ENCODE results near the gene PRG2.
"Not testable (repeated sequence)": the region's sequence is repeated elsewhere in the genome, so short reads cannot be mapped to it uniquely, and the experiment has no call there.

Gene PRG2

DNA sequence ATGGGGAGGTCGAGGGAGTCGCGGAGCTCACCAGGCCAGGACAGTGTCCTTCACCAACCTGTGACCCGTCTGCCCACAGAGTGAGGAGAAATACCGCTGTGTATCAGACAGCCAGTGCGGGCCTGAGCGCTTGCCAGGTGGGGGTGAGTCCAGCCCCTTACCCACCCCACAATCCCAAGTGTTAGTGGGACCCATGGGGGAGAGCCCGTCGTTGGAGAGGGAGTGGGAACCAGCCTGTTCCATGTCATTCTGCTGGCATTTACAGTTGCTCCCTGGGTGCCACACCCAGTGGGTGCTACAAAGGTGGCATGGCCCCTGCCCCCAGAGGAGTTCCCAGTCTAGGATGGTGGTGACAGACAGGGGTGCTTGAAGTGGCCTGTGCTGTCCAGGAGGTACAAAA lies 43.1 kb downstream of the PRG2 start:
- no peak for DNase-seq (ENCODE audit: low read depth)

DNA sequence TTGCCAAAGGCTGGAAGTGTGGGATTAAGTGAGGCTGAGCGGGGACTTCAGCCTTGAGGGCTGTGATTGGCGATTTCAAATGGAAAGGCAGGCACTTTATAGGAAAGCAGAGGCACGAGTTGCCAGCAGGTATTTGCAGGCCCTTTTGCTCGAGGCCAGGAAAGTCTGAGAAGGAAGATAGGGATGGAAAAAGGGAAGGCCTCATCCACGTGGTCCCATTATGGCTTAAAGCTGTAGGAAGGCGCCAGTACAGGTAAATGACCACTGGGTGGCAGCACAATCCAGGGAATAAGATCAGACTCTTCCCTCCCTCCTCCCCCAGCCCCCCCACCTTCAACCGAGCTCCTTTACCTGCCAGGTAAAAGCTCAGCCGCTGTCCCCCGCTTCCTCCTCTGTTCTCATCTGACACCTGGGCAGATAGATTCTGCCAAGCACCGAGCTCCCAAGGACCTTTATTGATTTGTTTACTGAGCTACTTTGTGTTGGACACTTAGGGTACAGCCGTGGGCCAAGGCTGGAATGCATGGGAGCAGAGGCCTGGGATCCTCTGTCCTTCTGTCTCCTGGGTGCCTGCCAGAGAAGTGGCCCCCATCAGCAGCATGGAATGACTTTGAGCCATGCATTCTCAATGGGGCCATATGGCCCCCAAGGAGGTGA lies 44.8 kb downstream of the PRG2 start:
- peak; percentile 53 for DNase-seq (ENCODE audit: low read depth)

DNA sequence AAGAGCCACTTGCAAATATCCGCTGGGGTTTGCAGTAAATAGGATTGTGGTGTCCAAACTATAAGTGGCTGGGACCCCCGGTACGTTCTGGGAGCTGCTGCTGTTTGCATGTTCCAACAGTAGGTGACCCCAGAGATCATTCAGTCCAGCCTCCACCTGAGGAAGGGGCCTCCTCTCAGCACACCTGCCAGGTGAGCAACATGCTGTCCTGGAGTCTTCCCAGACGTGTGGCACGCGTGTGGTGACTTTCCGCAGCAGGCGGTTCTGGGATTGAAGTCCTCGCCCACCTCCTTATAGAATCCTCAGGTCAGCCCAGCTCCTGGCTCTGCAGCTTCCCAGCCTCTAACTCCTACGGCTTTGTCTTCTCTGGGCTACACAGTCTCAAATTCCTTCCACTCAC lies 45.6 kb downstream of the PRG2 start:
- DNase-seq (ENCODE audit: low read depth): no peak

DNA sequence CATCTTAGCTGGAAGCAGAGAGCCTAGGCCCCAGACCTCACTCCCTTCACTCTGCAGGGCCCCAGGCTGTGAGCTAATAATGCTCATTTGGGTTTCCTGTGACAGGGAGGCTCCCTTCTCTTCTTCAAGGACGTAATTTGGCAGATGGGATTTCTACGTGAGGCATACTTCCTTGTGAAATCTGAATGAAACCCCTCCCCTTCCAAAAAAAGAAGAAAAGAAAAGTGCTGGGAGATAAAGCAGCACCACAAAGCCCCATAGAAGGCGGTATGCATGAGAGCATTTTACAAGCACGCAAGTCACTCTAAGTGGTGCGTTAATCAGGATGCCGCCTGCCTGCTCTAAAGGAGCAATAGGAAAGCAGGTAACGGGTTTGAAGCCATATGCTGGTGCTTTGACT lies 46.6 kb downstream of the PRG2 start:
- DNase-seq (ENCODE audit: low read depth): no peak

DNA sequence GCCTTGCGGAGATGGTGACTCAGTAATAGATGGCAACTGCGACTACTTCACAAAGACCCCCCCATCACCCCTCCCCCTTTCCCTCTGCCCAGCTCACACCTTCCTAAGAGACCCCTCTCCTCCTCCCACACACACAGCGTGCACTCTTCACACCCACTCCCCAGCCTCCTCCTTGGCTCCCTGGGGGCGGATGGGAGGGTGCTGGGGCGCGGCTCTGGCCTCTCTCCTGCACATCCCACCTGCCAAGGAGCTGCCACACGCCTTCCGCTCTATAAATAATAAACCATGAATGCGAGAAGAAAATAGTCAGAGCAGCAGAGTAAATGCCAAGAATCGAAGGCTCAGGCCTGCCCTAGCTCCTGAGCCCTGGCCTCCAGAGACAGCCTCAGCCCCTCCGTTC lies 47.7 kb downstream of the PRG2 start:
- DNase-seq (ENCODE audit: low read depth): no peak

DNA sequence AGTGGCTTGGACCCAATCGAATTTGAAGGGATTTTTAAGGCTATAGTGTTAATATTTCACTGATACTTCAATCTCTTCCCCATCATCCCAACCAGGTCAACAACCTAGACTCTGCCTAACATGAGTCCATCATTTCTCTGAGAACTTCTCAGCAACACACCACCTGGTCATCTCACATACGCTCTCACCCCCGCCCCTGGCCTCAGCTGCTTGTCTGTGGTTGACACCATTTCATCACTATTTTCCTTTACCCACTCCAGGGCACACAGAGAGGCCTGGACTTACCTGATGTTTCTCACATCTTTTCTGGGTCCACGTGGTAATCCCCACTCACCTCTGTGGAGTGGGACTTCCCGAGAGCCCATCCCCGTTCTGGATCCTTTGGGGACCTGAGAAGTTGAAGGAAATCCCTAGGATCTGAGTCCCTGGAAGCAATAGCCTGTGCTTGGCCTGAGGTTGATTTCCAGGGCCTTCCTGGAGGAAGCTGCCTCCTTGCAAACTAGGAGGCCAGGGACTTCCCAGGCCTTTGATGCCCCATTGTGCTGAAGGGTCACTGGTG lies 49.1 kb downstream of the PRG2 start:
- DNase-seq (ENCODE audit: low read depth): no peak

DNA sequence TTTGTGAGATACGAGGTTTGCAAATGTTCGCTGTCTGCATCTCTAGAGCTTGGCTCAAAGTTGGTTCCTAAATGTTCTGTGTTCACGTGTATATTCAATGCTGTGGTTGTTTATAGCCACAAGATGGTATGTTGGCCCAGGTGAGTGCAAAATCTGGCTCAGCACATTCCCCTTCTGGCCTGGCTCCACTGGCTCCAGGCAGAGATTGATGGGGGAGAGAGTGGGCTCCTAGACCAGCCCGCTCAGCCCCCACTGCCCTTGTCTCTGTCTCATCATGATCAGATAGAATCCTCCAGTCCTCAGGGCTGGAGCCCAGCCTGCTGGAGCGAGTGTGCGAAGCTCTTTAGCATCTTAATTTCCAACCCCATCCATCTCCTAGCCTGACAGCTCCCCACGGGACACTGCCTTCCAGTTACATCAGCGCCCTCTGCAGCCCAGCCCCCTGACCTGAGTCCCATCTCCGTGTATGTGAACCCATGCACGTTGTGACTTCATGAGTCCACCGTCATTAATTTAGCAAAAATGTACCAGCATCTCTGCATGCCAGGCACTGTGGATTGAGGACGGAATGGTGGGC lies 50.3 kb downstream of the PRG2 start:
- DNase-seq (ENCODE audit: low read depth): no peak

DNA sequence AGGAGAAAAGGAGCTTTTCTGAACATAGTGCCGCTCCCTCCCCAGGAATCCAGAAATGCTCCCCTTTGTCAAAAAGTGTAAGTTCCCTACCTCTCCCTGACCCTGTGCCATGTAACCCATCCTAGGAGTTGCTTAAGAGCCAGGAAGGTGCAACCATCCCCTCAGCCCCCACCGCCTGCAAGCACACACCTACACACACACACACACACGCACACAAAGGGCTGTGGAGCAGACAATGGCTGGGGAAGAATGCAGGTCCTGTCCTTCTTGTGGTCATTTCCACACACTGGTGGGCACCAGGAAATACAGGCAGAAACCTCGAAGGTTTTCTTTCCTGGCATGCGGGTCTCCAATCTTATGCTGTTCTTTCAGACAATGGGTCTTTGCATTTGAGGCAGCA lies 51.1 kb downstream of the PRG2 start:
- no peak for DNase-seq (ENCODE audit: low read depth)

DNA sequence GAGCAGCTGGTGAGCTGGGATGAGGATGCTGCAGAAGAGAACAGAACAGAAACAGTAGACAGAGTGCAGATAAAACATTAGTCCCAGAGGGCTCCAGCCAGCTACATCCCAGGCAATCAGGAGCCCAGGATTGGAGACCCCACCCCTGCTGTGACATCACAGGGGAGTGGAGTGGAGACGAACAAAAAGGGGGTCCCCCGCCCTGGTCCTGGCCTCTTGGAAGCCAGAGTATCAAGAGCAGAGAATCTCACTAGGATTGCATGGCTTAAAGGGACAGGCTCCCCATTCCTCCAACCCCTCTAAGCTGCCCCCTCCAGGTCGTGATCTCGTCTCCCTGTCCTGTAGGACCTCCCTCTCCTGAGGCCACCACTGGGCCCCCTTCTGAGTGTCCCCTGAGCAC lies 52.3 kb downstream of the PRG2 start, which contains the start of gene P2RX3:
Gene P2RX3, plus strand, starts transcription at position 211 of the 400 bp plus-strand sequence. CDS start 199 bp downstream, outside the sequence.
- DNase-seq (ENCODE audit: low read depth): no peak

DNA sequence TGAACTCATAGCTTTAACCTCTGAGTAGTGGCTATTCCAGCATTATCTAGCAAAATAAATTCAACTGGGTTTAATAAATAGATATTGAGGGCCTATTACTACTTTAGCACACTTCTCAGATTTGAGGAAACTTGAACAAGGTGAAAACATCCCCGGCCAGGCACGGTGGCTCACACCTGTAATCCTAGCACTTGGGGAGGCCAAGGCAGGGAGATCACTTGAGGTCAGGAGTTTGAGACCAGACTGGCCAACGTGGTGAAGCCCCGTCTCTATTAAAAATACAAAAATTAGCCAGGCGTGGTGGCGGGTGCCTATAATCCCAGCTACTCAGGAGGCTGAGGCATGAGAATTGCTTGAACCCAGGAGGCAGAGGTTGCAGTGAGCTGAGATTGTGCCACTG lies 53.6 kb downstream of the PRG2 start:
- not testable (repeated sequence) for DNase-seq (ENCODE audit: low read depth)

All from stimulated activated CD8-positive, alpha-beta memory T cell treated with anti-CD3 and anti-CD28 coated beads, Interleukin-15, amount 100 ng/mL, for 1 hour (primary cell).